Measurements from ENCODE around the gene MACROD1. TPM values are rescaled to one million over a fixed set of nuclear protein-coding genes. Genes with fewer than 3 reads are reported as not detected.
A peak's percentile ranks its signal among the peaks of the same experiment; 100 is the strongest.

The MACROD1 gene
- total and polyA plus RNA-seq, 9 of the 15 experiments (the other 6 are each of a cell fraction or from before 2014, with no cell fraction given): 1.1 to 60.0 (median 26.4) TPM

- TF ChIP-seq ZC3H4 (CRISPR knock-in tag; IDR thresholded peaks at IDR 0.05; ENCODE audit: borderline replicate concordance) (no peak), ZBTB7A (IDR thresholded peaks at IDR 0.05; ENCODE audit: borderline replicate concordance, control insufficient read depth, low read depth, low read length) (no peak), TCFL5 (CRISPR knock-in tag; conservative IDR thresholded peaks at IDR 0.05) (no peak), USF2 (CRISPR knock-in tag; IDR thresholded peaks at IDR 0.05) (no peak), STAT5B (CRISPR knock-in tag; IDR thresholded peaks at IDR 0.05) (no peak), NONO (IDR thresholded peaks at IDR 0.05; ENCODE audit: low read depth in 2 of 2, low read length in 1 of 2) (no peak), SIX5 (IDR thresholded peaks at IDR 0.05; ENCODE audit: borderline replicate concordance in 1 of 2, insufficient read depth in 1 of 2, low read depth in 1 of 2, low read length in 2 of 2) (no peak), BACH1 (tag; IDR thresholded peaks at IDR 0.05) (no peak), CTBP1 (IDR thresholded peaks at IDR 0.05; ENCODE audit: borderline replicate concordance) (peak; percentile 69; the same call in 1 of the 2 replicates), SAFB (IDR thresholded peaks at IDR 0.05; ENCODE audit: borderline replicate concordance, low read depth, low read length) (no peak), HDAC6 (IDR thresholded peaks at IDR 0.05; ENCODE audit: low read depth, low read length) (no peak), FOXM1 (IDR thresholded peaks at IDR 0.05; ENCODE audit: low read depth) (no peak), FOXM1 (CRISPR knock-in tag; IDR thresholded peaks at IDR 0.05; ENCODE audit: low read depth) (no peak), ILF3 (IDR thresholded peaks at IDR 0.05; ENCODE audit: borderline replicate concordance) (no peak), ZNF780A (CRISPR knock-in tag; IDR thresholded peaks at IDR 0.05) (no peak), ZFP30 (CRISPR knock-in tag; IDR thresholded peaks at IDR 0.05; ENCODE audit: borderline replicate concordance) (no peak), L3MBTL2 (IDR thresholded peaks at IDR 0.05) (0 out of 2 replicates have a peak, but pooled peaks have one; percentile 22), ZNF311 (CRISPR knock-in tag; IDR thresholded peaks at IDR 0.05) (no peak)
- TF ChIP-seq, protein P1, sequence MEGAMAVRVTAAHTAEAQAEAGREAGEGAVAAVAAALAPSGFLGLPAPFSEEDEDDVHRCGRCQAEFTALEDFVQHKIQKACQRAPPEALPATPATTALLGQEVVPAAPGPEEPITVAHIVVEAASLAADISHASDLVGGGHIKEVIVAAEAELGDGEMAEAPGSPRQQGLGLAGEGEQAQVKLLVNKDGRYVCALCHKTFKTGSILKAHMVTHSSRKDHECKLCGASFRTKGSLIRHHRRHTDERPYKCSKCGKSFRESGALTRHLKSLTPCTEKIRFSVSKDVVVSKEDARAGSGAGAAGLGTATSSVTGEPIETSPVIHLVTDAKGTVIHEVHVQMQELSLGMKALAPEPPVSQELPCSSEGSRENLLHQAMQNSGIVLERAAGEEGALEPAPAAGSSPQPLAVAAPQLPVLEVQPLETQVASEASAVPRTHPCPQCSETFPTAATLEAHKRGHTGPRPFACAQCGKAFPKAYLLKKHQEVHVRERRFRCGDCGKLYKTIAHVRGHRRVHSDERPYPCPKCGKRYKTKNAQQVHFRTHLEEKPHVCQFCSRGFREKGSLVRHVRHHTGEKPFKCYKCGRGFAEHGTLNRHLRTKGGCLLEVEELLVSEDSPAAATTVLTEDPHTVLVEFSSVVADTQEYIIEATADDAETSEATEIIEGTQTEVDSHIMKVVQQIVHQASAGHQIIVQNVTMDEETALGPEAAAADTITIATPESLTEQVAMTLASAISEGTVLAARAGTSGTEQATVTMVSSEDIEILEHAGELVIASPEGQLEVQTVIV (CRISPR knock-in tag; IDR thresholded peaks at IDR 0.05; ENCODE audit: borderline replicate concordance): no peak
- TF ChIP-seq, protein P2, sequence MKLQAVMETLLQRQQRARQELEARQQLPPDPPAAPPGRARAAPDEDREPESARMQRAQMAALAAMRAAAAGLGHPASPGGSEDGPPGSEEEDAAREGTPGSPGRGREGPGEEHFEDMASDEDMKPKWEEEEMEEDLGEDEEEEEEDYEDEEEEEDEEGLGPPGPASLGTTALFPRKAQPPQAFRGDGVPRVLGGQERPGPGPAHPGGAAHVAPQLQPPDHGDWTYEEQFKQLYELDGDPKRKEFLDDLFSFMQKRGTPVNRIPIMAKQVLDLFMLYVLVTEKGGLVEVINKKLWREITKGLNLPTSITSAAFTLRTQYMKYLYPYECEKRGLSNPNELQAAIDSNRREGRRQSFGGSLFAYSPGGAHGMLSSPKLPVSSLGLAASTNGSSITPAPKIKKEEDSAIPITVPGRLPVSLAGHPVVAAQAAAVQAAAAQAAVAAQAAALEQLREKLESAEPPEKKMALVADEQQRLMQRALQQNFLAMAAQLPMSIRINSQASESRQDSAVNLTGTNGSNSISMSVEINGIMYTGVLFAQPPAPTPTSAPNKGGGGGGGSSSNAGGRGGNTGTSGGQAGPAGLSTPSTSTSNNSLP (IDR thresholded peaks at IDR 0.05; ENCODE audit: borderline replicate concordance, low read depth, low read length): 0 out of 2 replicates have a peak, but pooled peaks have one; percentile 13
- TF ChIP-seq, protein P3, sequence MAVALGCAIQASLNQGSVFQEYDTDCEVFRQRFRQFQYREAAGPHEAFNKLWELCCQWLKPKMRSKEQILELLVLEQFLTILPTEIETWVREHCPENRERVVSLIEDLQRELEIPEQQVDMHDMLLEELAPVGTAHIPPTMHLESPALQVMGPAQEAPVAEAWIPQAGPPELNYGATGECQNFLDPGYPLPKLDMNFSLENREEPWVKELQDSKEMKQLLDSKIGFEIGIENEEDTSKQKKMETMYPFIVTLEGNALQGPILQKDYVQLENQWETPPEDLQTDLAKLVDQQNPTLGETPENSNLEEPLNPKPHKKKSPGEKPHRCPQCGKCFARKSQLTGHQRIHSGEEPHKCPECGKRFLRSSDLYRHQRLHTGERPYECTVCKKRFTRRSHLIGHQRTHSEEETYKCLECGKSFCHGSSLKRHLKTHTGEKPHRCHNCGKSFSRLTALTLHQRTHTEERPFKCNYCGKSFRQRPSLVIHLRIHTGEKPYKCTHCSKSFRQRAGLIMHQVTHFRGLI (CRISPR knock-in tag; IDR thresholded peaks at IDR 0.05): no peak
Observed at GRCh38 chr11:64204464-64204989, 38.6 kb upstream of the MACROD1 start (continued).
